Lung (tissue), 12 donors: ENCODE measurements around the gene SLCO2B1. TPM values are rescaled to one million over a fixed set of nuclear protein-coding genes. Genes with fewer than 3 reads are reported as not detected.

Experiments
- ATAC-seq: fragments of 200-7000 bp; cut with Tn5 transposase; one replicate; pipeline ENCODE4 v1.9.1; 2020; ENCODE audit warnings: moderate number of reproducible peaks; ENCODE audit not compliant: insufficient read depth, low FRiP score
- DNase-seq, 3 donors: peaks; one replicate each; pipeline ENCODE4 v3.0.0-alpha.2; 2013 to 2017
- H3K27ac ChIP-seq, 2 donors: one replicate each; pipeline ENCODE4 v1.5.1; 2013; ENCODE audit warnings: mild to moderate bottlenecking in 2 of 2, moderate library complexity in 2 of 2, control low read depth in 1 of 2, inconsistent platforms in 1 of 2, low read depth in 1 of 2, low read length in 1 of 2
- H3K27me3 ChIP-seq, 3 donors: one replicate each; pipeline ENCODE4 v1.5.1; 2013; ENCODE audit warnings: low read length in 2 of 3; ENCODE audit not compliant: control insufficient read depth in 3 of 3, insufficient read depth in 3 of 3
- H3K36me3 ChIP-seq, 4 donors: one replicate each; pipeline ENCODE4 v1.5.1; 2013; ENCODE audit warnings: low read length in 4 of 4, mild to moderate bottlenecking in 1 of 4, moderate library complexity in 1 of 4; ENCODE audit not compliant: control insufficient read depth in 4 of 4, insufficient read depth in 4 of 4
- H3K4me1 ChIP-seq, 5 donors: one replicate each; pipeline ENCODE4 v1.5.1; 2013; ENCODE audit warnings: low read length in 5 of 5, mild to moderate bottlenecking in 2 of 5, moderate library complexity in 1 of 5; ENCODE audit not compliant: control insufficient read depth in 5 of 5, insufficient read depth in 5 of 5
- H3K4me3 ChIP-seq: one replicate; pipeline ENCODE4 v1.5.1; 2013; ENCODE audit warnings: mild to moderate bottlenecking, control low read depth, moderate library complexity
- H3K9ac ChIP-seq, 2 donors: one replicate each; pipeline ENCODE4 v1.5.1; 2013; ENCODE audit warnings: low read length in 2 of 2, control low read depth in 1 of 2; ENCODE audit not compliant: insufficient read depth in 1 of 2
- H3K9me3 ChIP-seq, 4 donors: one replicate each; pipeline ENCODE4 v1.5.1; 2013; ENCODE audit warnings: low read length in 3 of 4, mild to moderate bottlenecking in 1 of 4, moderate library complexity in 1 of 4; ENCODE audit not compliant: control insufficient read depth in 4 of 4, insufficient read depth in 3 of 4
- WGBS, 2 donors: extraction: QIAGEN DNeasy Blood & Tissue Kit; methylation state at CpG; one replicate each; pipeline ENCODE4 v1.1.7; 2013; 5-methylcytosine and 5-hydroxymethylcytosine counted together
- polyA plus RNA-seq, 2 donors: library from polyadenylated mRNA; stranded (reverse); fragments of 200-250 nt; gene quantifications; one replicate each; pipeline ENCODE4 v1.2.1, GENCODE V29; 2013
- total RNA-seq, 2 donors: library from RNA; depleted of rRNA in 1 of 2; stranded (reverse); fragments of >200 nt in 1 of 2; gene quantifications; one replicate each; pipeline ENCODE4 v1.2.1, GENCODE V29; 2014 to 2021
- TF ChIP-seq, protein P1 (sequence below): IDR thresholded peaks from 2 replicates; pipeline ENCODE4 v1.5.1; 2012; ENCODE audit warnings: mild to moderate bottlenecking; ENCODE audit errors: control extremely low read depth, extremely low read depth
- donor health status: control.
- donor health status: control.
- donor health status: Bipolar disorder and iron deficiency.
- donor health status: healthy.
- donor health status: DM: yes; HTN: yes; CAD: no.

SLCO2B1 gene
- total and polyA plus RNA-seq, 4 donors = 22.2 to 244 (median 55.2) TPM

DNA sequence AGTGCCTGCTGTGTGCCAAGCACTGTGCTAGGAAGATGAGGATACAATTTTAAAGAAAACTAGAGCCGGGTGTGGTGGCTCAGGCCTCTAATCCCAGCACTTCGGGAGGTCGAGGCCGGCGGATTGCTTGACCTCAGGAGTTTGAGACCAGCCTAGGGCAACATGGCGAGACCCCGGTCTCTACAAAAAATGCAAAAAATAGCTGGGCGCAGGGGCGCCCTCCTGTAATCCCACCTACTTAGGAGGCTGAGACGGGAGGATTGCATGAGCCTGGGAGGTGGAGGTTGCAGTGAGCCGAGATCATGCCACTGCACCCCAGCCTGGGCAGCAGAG is 98.0 kb downstream of the SLCO2B1 start:
- Histone ChIP-seq H3K4me1 (no peaks in the 10 kb centered on the region), H3K36me3 (no peaks in the 10 kb centered on the region), H3K27ac (no peak overlapping the region), H3K9ac (no peak overlapping the region), H3K27me3 (peaks cover 7 to 16% (median 11%) of the 10 kb centered on the region in 3 donors), H3K4me3 (no peak overlapping the region), H3K9me3 (peaks cover 0 to 6% (median under 1%) of the 10 kb centered on the region in 4 donors)
- TF ChIP-seq, protein P1, sequence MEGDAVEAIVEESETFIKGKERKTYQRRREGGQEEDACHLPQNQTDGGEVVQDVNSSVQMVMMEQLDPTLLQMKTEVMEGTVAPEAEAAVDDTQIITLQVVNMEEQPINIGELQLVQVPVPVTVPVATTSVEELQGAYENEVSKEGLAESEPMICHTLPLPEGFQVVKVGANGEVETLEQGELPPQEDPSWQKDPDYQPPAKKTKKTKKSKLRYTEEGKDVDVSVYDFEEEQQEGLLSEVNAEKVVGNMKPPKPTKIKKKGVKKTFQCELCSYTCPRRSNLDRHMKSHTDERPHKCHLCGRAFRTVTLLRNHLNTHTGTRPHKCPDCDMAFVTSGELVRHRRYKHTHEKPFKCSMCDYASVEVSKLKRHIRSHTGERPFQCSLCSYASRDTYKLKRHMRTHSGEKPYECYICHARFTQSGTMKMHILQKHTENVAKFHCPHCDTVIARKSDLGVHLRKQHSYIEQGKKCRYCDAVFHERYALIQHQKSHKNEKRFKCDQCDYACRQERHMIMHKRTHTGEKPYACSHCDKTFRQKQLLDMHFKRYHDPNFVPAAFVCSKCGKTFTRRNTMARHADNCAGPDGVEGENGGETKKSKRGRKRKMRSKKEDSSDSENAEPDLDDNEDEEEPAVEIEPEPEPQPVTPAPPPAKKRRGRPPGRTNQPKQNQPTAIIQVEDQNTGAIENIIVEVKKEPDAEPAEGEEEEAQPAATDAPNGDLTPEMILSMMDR = no peak
- WGBS, 2 donors = 42 to 43% methylated on average over 11 of the region's 11 CpGs
- ATAC-seq = no peak
- no peak for DNase-seq

DNA sequence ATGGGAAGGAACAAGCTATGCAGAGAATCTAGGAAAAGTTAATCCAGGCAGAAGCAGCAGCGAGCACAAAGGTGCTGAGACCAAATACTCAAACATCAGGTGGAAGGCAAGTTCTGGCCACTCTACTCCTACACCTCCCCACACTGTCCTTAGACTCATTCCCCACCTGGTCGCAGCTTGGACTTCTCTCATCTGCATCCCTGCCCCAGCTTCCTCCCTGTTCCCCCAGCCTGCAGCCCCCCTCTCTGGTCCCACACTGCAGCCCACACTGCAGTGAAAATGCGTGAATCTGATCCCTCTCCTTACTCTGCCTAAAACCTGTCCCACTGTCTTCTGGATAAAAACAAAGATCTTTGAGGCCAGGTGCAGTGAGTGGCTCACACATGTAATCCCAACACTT is 98.8 kb downstream of the SLCO2B1 start:
- H3K4me3 ChIP-seq = no peak overlapping the region
- ATAC-seq (no peak), DNase-seq (no peak)
- peaks cover 4 to 9% (median 4%) of the 10 kb centered on the region in 3 donors for H3K27me3 ChIP-seq
- H3K9ac ChIP-seq = no peak overlapping the region
- no peaks in the 10 kb centered on the region for H3K4me1 ChIP-seq
- H3K27ac ChIP-seq = no peak overlapping the region
- H3K9me3 ChIP-seq = peaks cover 0 to 6% (median 2%) of the 10 kb centered on the region in 4 donors
- H3K36me3 ChIP-seq = no peaks in the 10 kb centered on the region
- WGBS, 2 donors = 54 to 63% methylated on average over 3 of the region's 3 CpGs
- TF ChIP-seq, protein P1 = no peak

DNA sequence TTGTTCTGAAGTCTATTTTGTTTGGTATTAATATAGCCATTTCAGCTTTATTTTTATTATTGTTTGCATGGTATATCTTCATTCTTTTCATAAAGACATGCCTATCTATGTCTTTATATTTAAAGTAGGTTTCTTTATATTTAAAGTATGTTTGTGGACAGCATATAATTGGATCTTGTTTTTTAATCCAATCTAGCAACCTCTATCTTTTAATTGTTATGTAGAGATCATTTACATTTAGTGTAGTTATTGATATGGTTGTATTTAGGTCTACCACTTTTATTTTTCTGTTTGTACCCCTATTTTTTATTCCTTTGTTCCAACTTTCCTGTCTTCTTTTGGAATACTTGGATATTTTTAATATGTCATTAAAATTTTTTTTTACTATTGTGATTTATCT is 103.4 kb downstream of the SLCO2B1 start:
- DNase-seq = no peak
- TF ChIP-seq, protein P1 = no peak
- peaks cover 0 to 4% (median 3%) of the 10 kb centered on the region in 3 donors for H3K27me3 ChIP-seq
- no peaks in the 10 kb centered on the region for H3K4me1 ChIP-seq
- no peaks in the 10 kb centered on the region for H3K36me3 ChIP-seq
- H3K9me3 ChIP-seq = peaks cover 0 to 6% (median 2%) of the 10 kb centered on the region in 4 donors
- no peak overlapping the region for H3K9ac ChIP-seq
- no peak for ATAC-seq
- no peak overlapping the region for H3K27ac ChIP-seq
- no peak overlapping the region for H3K4me3 ChIP-seq

Other genes with a start within 250 kb of the SLCO2B1 start
- 10 to 100 TPM; 12.4 to 27.8 TPM for gene XRRA1, start 202.0 kb upstream of the SLCO2B1 start, total RNA-seq
- 1 to 10 TPM; 2.4 to 7.5 TPM for gene XRRA1, start 202.0 kb upstream of the SLCO2B1 start, polyA plus RNA-seq
- 100 to 1,000 TPM in 1 of 2 donors, 10 to 100 TPM in 1; 80.9 to 153 TPM for gene SPCS2, start 201.8 kb upstream of the SLCO2B1 start, total RNA-seq
- gene SPCS2, start 201.8 kb upstream of the SLCO2B1 start, polyA plus RNA-seq = 100 to 1,000 TPM; 105 to 169 TPM
- gene NEU3, start 162.2 kb upstream of the SLCO2B1 start, total RNA-seq = 10 to 100 TPM; 10.5 to 13.9 TPM
- 1 to 10 TPM; 4.1 to 5.2 TPM for gene NEU3, start 162.2 kb upstream of the SLCO2B1 start, polyA plus RNA-seq
- not detected for gene OR2AT4, start 54.2 kb upstream of the SLCO2B1 start, total RNA-seq
- gene OR2AT4, start 54.2 kb upstream of the SLCO2B1 start, polyA plus RNA-seq = not detected
- gene TPBGL, start 89.7 kb downstream of the SLCO2B1 start, total RNA-seq = under 1 TPM; 0.11 to 0.58 TPM
- under 1 TPM; 0.12 to 0.55 TPM for gene TPBGL, start 89.7 kb downstream of the SLCO2B1 start, polyA plus RNA-seq
- 100 to 1,000 TPM in 1 of 2 donors, 10 to 100 TPM in 1; 64.4 to 145 TPM for gene ARRB1, start 200.6 kb downstream of the SLCO2B1 start, total RNA-seq
- 10 to 100 TPM; 39.8 to 46.0 TPM for gene ARRB1, start 200.6 kb downstream of the SLCO2B1 start, polyA plus RNA-seq
- 1,000 to 10,000 TPM; 1,036 to 2,104 TPM for gene RPS3, start 248.4 kb downstream of the SLCO2B1 start, total RNA-seq
- gene RPS3, start 248.4 kb downstream of the SLCO2B1 start, polyA plus RNA-seq = 1,000 to 10,000 TPM; 2,193 to 2,813 TPM